Endothelial cell of coronary artery (primary cell): Measurements from ENCODE around the gene GRIK4. TPM values are rescaled to one million over a fixed set of nuclear protein-coding genes. Genes with fewer than 3 reads are reported as not detected.

Source experiments
- total RNA-seq: library from RNA; depleted of rRNA; stranded (reverse); fragments of >200 nt; gene quantifications from 2 replicates; pipeline ENCODE4 v1.2.3, GENCODE V29; 2014

GRIK4 gene, protein sequence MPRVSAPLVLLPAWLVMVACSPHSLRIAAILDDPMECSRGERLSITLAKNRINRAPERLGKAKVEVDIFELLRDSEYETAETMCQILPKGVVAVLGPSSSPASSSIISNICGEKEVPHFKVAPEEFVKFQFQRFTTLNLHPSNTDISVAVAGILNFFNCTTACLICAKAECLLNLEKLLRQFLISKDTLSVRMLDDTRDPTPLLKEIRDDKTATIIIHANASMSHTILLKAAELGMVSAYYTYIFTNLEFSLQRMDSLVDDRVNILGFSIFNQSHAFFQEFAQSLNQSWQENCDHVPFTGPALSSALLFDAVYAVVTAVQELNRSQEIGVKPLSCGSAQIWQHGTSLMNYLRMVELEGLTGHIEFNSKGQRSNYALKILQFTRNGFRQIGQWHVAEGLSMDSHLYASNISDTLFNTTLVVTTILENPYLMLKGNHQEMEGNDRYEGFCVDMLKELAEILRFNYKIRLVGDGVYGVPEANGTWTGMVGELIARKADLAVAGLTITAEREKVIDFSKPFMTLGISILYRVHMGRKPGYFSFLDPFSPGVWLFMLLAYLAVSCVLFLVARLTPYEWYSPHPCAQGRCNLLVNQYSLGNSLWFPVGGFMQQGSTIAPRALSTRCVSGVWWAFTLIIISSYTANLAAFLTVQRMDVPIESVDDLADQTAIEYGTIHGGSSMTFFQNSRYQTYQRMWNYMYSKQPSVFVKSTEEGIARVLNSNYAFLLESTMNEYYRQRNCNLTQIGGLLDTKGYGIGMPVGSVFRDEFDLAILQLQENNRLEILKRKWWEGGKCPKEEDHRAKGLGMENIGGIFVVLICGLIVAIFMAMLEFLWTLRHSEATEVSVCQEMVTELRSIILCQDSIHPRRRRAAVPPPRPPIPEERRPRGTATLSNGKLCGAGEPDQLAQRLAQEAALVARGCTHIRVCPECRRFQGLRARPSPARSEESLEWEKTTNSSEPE
- 0.09 and 0.18 TPM in 2 replicates for total RNA-seq

DNA sequence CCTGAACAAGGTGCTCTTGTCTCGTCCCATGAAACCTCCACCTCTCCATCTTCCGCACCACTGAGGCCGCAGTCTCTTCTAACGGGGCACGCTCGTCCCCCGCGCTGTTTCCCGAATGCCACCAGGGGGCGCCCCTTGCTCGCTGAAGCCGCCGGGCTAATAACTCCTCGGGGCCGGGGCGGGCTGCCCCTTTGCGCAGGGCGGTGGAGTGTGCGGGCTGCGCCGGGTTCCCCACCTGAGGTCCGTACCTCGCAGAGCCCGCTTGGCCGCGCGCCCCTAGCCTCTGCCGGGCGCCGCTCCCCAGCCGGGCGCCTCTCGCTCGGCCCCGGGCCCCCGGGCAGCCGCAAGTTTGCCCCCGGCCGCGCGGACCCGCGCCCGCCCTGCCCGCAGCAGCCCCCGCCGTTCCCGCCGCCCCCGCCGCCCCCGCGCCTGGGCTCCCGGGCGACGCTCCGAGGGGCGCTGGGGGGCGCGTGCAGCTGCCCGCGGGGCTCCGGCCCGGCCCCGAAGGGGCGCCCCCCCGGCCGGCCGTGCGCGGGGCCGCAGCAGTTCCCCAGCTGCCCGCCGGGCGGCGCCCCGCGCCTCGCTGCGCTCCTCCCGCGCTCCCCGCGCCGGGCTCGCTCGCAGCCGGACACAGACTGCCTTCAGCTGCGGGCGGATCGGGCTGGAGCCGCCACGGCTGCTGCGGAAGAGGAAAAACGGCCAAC is at the start of gene GRIK4:
TSS of gene GRIK4 (plus strand) at position 633 of the 704 bp plus-strand sequence. CDS start 148,571 bp downstream, outside the sequence.

DNA sequence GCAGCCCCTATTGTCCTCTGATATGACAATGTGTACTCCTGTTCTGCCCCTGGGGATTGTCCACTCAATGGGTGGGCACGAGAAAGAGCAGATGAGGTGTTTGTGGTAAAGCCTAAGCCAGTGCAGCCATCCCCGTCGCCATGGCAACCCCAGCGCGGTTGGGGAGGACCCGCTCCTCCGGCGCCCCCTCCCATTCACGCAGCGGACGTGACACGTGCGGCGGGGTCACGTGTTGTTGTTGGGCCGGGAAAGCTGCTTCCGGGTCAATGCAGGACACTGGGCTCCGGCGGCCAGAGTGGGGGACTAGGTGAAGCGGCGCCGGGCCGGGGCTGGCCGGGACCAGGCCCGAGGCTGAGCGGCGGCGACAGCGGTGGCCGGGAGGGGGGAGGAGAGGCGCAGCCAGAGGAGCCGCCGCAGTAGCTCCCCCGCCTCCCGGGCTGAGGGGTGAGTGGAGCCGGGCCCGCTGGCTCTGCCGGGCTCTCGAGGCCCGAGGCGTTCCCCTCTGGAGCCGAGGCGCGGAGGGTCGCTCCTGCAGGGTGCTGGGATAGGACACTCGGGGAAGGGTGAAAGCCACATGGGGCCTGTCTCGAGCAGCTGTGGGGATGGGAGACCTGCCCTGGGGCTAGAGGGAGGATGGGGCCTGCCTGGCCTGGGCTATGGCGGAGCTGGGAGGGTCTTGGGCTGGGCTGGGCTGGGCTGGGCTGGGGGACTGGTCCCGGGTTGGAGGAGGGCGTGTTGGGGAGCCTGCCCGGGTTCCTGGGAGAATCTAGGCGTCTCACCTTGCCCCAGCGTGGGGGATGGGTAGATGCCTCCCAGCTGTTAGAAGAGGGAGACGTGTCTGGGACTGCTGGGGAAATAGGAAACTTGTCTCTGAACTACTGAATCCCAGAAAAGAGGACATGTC is 512.6 kb downstream of the GRIK4 start, which contains the start of gene TBCEL:
TSS of gene TBCEL (plus strand) at position 255 of the 904 bp plus-strand sequence. CDS start 21,589 bp downstream, outside the sequence.

Other genes starting within 250 kb of the GRIK4 start
- gene TLCD5, start 186.4 kb upstream of the GRIK4 start, total RNA-seq: 4.9 and 7.4 TPM in 2 replicates
- gene ARHGEF12, start 175.3 kb upstream of the GRIK4 start, total RNA-seq: 81.3 and 104 TPM in 2 replicates